Inferior parietal cortex (tissue), 1 donor: Measurements from ENCODE around the gene STK38L.

Experiments used
- DNase-seq: peaks from one replicate; pipeline ENCODE4 v3.0.0-alpha.2; 2016; ENCODE audit errors: extremely low spot score

Gene STK38L

DNA sequence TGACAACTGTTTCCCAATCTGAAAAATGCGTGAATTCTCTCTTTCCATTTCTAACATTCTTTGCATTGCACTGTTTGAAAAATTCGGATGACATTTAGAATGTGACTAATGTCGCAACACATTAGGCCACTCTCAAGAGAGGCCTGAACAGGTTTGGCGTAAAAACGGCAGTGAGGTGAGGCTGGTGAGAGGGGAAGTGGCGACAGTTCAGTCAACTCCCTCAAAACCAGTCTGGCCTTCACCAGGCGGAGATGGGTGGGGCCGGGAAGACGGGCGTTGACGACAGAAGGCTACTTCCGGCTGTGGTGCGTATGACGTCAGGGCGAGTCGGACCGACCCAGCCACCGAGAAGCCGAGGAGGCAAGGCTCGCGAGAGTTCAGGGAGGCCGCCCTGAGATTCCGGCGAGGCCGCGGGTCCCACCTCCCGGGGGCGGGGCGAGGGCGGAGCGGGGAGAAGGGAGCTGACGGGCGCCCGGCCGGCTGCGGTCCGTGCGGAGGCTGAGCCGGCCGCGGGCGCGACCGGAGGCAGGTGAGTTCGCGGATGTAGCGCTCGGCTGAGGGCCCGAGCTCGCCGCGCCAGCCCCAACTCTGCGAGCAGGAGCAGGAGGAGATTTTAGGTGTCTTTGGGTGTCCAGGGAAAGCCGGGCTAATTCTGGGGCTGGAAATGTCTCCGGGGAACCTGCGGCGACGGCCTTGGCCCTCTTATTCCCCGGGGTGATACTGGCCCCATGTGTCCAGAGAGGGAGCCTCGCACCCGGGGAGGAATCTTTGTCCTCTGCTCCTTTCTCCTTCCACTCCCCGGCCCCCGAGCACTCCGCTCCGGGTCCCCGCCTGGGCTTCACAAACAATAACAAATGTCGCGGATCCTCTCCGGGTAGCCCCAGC is at the start of gene STK38L:
Gene STK38L (plus strand): TSS at position 483 of the 885 bp plus-strand sequence. CDS start 53,435 bp downstream, outside the sequence.
- peak; percentile 85 for DNase-seq

GRCh38 chr12:27194644-27195043 is 49.4 kb upstream of the STK38L start:
- DNase-seq: no peak

DNA sequence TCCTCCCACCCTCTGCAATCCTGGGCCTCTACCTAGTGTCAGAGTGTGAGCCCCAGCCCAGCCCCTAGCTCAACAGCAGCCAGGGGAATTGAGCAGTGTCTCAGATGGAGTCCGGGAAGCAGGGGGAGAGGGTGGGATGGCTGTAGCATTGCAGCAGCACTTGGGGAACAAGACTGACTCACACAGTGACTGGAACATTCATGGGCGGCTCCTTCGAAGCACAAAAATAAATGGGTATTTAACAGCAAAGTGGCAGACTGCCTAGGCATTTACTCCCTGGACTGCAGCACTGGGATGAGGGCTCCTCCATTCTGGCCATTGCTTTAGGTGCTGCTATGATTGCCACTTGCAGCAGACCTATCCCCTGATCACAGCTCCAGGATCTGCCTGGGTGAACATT is 46.0 kb upstream of the STK38L start:
- no peak for DNase-seq

GRCh38 chr12:27199638-27200300 is 44.3 kb upstream of the STK38L start:
- DNase-seq: no peak

GRCh38 chr12:27201169-27201568 is 42.9 kb upstream of the STK38L start:
- DNase-seq: no peak

- no peak for DNase-seq
Measured at GRCh38 chr12:27206801-27207502, 37.1 kb upstream of the STK38L start.

DNA sequence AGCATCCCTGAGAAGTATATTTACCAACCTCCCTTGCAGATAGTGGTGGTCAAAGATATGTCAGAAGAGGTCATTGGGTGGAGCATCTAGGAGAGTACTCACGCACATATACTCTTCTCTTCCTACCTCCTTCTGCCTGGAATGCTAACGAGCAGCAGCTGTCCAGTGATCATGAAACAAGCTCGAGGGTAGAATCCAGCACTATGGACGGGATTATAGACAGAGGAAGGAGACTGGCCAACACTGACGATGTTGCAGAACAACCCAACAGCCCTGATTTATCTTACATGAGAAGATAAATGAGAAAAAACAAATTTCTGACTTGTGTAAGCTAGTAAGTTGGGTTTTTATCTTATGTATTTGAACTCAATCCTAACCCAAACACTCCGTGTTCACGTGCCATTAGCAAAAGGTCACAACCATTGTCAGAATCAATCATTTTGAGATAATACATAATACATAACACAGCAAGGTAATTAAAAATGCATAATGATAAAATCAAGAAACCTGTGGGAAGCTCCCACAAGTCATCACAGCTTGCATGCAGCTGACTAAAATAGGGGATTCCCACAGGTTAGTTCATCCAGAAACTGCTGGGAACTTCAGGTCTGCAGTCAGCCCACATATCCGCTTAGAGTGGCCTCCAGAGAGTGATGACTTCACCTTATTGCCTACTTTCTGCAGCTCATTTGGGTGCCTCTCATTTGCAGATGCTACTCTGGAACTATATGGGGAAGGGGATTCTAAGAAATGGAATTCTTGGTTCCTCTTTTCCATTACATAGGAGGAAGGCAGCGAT is 36.3 kb upstream of the STK38L start:
- no peak for DNase-seq

- DNase-seq: no peak
Measured at GRCh38 chr12:27208414-27208750, 35.7 kb upstream of the STK38L start.

DNA sequence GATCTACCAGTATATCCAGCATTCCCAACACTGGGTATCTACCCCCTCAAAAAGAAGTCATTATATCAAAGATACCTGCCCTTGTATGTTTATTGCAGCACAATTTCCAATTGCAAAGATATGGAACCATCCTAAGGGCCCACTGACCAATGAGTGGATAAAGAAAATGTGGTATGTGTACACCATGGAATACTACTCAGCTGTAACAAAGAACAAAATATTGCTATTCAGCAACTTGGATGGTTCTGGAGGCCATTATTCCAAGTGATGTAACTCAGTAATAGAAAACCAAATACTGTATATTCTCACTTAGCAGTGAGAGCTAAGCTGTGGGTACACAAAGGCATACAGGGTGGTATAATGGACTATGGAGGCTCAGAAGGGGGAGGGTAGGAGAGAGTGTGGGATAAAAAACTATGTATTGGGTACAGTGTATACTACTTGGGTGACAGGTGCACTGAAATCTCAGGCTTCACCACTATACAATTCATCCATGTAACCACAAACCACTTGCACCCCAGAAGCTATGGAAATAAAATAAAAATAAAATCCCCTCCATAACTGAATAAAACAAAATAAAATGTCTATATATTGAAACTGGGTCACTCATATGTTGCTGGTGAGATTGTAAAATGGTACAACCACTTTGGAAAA is 34.7 kb upstream of the STK38L start:
- DNase-seq: no peak

DNA sequence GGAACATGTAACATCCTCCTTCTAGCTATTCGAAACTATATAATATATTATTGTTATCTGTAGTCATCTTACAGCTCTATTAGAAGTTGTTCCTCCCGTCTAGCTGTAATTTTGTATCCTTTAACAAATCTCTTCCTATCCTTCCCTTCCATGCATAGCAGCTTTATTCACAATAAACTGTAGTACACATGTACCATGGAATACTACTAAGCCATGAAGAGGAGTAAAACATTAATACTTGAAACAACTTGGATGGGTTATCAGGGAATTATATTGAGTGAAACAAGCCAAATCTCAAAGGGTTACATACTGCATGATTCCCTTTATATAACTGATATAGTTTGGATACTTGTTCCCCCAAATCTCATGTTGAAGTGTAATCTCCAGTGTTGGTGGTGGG is 33.9 kb upstream of the STK38L start:
- DNase-seq: no peak

- DNase-seq: no peak
Measured at GRCh38 chr12:27212861-27213260, 31.2 kb upstream of the STK38L start.

DNA sequence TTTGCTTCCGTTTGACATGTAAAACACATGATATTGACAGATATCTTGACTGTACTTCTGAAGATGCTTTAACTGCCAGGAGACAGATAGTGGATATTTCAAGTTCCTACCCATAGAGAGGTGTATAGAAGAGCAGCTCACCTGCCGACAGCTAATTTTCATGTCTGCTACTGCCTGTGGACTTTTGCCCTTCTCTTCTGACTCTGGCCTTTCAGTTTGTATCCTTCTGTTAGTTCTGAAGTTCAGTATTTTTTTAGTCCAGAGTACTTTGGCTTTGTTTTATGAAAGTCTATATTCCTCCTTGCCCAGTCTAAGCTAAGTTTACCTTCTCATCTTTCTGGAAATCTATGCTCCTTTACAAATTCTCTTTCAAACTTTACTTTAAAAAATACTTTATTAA is 30.8 kb upstream of the STK38L start:
- no peak for DNase-seq

DNA sequence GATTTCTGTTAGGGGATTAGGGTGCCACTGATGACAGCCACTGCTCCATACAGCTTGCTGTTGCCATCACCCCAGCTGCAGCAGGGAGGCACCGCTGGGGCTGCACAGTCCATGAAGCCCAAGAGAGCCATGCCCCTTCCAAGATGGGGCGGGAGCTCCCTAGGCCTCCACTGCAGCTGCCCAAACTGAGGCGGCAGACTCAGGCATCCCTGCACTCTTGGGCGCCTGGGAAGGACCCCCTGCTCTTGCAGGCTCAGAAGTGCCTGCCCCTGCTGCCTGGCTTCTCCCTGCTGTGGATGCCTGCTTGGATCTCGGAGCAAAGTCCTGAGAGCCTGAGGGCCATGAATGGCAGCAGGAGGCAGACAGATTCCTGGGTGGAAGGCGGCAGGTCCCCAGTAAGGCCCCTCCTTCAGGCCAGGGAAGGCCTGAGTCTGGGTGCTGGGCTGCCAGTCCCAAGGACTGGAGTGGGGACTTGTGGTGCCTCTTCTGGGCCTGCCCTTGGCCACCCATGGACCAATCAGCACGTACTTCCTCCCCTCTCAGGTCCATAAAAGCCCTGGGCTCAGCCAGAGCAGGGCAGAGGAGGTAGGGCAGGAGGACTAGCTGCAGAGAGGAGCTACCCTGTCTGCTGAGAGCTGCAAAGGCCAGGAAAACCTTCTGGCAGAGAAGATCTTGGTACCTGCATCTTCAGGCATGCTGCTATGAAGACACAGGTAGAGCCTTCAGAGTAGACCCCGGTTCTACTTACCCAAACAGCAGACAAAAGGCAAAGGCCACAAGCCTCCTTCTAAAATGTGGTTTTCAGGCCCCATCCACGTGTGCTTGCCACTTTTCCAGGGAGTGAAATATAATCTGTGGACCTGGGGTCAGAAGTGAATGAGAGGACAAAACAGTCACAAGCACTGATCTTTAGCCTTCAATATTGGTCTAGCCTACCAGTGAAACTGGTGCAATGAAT is 30.0 kb upstream of the STK38L start:
- no peak for DNase-seq

DNA sequence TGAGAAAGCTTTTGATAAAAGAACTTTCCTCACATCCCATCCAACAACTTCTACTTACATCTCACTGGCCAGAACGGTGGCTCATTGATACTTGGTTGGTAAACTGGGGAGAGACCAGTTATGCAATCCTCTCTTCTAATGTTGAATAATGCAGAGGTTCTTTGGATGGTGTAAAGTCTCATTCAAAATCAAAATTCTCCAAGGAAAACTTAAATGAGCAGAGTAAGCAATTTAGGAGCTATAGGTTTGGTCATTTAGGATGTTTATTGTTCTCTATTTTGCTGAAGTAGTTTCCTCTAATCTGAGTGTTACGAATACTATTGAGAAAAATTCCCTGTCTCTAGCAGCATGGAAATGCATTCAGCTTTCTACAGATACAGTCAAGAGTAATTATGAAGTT is 26.5 kb upstream of the STK38L start:
- DNase-seq: no peak

GRCh38 chr12:27219693-27220054 is 24.4 kb upstream of the STK38L start:
- DNase-seq: no peak

DNA sequence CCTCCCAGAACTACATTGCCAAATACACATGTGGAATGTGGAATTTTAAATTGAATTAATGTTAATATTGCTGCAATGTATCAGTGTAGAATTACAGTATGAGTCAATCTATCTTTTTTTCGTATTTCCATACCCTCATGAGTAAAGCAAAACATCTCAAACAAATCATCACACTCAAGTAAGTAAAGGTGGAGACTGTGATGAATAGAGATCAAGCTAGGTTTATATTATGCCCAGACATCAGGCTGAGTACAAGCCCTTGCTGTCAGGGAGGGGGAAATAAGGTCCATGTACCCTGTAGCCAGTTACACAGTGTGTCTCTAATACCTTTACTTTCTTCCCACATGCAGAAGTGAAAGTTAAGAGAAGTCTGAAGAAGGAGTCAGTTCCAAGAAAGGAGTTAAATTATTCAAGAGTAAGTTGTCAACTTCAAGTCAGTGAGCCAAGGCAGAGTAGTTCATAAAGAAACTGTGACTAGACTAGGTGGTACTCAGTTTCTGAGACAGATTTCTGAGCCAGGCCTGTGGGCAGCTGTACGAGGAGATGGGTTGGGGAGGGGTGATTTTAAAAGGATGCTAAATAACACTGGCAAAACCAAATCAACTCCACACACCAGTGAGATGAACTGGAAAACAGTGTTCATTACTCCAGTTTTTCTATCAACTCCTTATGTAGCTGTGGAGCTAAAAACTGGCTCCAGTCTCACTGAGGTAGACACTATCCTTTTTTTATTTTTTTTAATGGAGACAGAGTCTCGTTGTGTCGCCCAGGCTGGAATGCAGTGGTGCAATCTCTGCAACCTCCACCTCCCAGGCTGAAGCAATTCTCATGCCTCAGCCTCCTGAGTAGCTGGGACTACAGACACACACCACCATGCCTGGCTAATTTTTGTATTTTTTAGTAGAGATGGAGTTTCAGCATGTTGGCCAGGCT is 23.8 kb upstream of the STK38L start:
- no peak for DNase-seq

GRCh38 chr12:27220988-27221345 is 23.1 kb upstream of the STK38L start:
- DNase-seq: no peak

DNA sequence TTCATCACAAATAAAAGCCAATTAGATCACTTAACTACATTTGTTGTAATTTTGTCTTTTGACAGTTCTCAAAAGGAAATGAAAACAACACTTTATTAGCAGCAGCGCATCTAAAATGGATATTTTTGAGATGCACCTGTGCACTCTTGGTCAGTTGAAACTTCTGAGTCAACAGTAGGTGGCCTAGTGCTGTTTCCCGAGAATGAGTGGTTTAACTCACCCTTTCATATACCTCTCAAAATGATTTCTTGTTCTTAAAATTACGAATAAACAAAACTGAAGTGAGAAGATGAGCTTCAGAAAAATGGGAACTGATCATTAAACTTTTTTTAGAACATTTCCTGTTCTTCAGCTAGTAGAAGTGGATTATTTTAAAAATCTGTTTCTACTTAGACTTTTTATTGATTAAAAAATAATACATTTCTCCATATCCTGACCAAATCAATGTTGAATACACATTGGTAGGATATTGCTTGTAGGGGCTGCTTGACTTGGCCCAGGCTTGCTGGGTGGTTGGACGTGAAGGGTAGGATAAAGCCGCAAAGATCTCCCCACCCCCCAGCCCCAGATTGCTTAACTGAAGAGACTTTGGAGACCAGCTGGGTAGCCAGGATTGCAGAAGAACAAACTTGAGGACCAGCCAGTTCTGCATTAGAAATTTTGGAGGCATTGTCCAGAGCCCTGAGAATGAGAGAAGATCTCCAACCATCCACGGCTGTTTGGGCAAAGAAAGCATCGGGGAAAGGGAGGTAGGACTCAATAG is 22.3 kb upstream of the STK38L start:
- no peak for DNase-seq
